K562 (cell line): ENCODE measurements around the gene ZNF837. TPM values are rescaled to one million over a fixed set of nuclear protein-coding genes. Genes with fewer than 3 reads are reported as not detected.

Experiments used
- CBFB ChIP-seq: sonication (generic); formaldehyde crosslinking; IDR thresholded peaks from 2 replicates; pipeline ENCODE4 v1.4.0; 2020; ENCODE audit warnings: mild to moderate bottlenecking, missing genetic modification reagents
- FOXK1 ChIP-seq: sonication (generic); formaldehyde crosslinking; IDR thresholded peaks from 2 replicates; pipeline ENCODE4 v1.8.0; 2022; ENCODE audit warnings: missing genetic modification reagents, mild to moderate bottlenecking, borderline replicate concordance
- TBL1XR1 ChIP-seq, 2 experiments: IDR thresholded peaks; 2 replicates each; pipeline ENCODE4 v1.6.1; 2012; ENCODE audit warnings: improper control_type of control experiment in 2 of 2, low read length in 2 of 2, mild to moderate bottlenecking in 1 of 2
- TCF3 ChIP-seq: sonication (generic); formaldehyde crosslinking; IDR thresholded peaks from 2 replicates; pipeline ENCODE4 v1.4.0; 2020; ENCODE audit warnings: mild to moderate bottlenecking, missing genetic modification reagents
- ZKSCAN1 ChIP-seq: fragments of 150-350 bp; IDR thresholded peaks from 2 replicates; pipeline ENCODE4 v1.6.1; 2016; ENCODE audit warnings: low read depth, low read length
- polyA plus RNA-seq, 8 experiments: library from polyadenylated mRNA; depleted of rRNA in 4 of 8; stranded (reverse) in 5 of 8; unstranded in 3 of 8; fragments of >200 nt; fragmentation: Nextera tagmentation in 2 of 8; fragmentation: Illumina TruSeq in 1 of 8; extraction: Ambion mirVana in 2 of 8; extraction: Trizol in 1 of 8; gene quantifications; 2 replicates each; pipeline versions ENCODE4 v1.2.1 to v1.2.3, GENCODE V29; 2011 to 2014; ENCODE audit warnings: inconsistent platforms in 1 of 8, missing spikeins in 1 of 8
- total RNA-seq, 7 experiments: library from RNA; depleted of rRNA in 6 of 7; stranded (reverse); fragments of >200 nt in 6 of 7; fragmentation: Illumina TruSeq in 2 of 7; extraction: Trizol in 2 of 7; gene quantifications; 2 replicates each; pipeline versions ENCODE4 v1.2.1 to v1.2.3, GENCODE V29; 2011 to 2021; ENCODE audit warnings: low replicate concordance in 1 of 7
- TF ChIP-seq, protein P1 (sequence below): fragments of 450-650 bp; IDR thresholded peaks from 2 replicates; pipeline ENCODE4 v1.6.1; 2016; ENCODE audit warnings: mild to moderate bottlenecking, moderate library complexity
- TF ChIP-seq, protein P2 (sequence below): sonication (generic); formaldehyde crosslinking; IDR thresholded peaks from 2 replicates; pipeline ENCODE4 v1.8.1; 2023; ENCODE audit warnings: mild to moderate bottlenecking, missing genetic modification reagents
- TF ChIP-seq, protein P3 (sequence below): fragments of 150-350 bp; IDR thresholded peaks from 2 replicates; pipeline ENCODE4 v1.6.1; 2014; ENCODE audit warnings: low read depth, mild to moderate bottlenecking, low read length, borderline replicate concordance

The ZNF837 gene
- total and polyA plus RNA-seq, 9 of the 15 experiments (the other 6 are each of a cell fraction or from before 2014, with no cell fraction given), result 0.11 to 2.1 (median 0.57) TPM; not detected in 4

DNA sequence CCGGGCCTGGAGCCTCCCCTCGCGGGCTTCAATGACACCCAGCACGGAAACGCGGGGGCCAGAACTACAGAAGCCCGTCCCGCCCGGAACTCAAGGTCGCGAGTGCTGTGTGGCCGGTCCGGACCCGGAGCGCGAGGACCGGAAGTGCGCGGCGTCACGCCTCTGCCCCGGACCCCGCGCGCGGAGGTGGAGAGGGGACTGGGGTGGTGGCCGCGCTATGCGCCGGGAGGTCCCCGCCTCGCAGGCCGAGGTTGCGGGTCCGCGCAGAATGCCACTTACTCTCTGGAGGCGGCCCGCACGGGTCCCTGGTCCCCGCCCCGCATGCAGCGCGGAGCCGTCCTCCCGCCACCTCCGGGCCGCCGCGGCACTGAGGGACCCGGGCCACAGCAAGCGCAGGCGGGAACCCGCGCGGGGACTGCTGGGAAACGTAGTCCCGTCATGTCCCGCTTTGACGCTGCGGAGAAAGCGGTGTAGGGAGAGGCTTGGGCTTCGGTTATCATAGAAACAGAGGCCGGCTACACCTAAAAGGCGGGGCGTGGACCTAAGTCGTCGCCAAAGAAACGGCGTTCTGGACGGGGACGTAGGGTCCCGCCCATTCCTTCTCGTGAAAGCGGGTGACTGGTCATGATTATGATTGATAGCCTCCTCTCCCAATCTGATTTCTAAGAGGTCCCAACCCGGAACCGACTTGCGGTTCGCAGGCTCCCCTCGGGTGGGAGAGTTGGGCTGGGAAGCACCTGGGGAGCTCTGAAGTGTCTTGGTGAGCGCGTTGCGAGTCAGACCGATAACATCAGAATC lies at the start of gene ZNF837 (continued):
- TF ChIP-seq, protein P1, sequence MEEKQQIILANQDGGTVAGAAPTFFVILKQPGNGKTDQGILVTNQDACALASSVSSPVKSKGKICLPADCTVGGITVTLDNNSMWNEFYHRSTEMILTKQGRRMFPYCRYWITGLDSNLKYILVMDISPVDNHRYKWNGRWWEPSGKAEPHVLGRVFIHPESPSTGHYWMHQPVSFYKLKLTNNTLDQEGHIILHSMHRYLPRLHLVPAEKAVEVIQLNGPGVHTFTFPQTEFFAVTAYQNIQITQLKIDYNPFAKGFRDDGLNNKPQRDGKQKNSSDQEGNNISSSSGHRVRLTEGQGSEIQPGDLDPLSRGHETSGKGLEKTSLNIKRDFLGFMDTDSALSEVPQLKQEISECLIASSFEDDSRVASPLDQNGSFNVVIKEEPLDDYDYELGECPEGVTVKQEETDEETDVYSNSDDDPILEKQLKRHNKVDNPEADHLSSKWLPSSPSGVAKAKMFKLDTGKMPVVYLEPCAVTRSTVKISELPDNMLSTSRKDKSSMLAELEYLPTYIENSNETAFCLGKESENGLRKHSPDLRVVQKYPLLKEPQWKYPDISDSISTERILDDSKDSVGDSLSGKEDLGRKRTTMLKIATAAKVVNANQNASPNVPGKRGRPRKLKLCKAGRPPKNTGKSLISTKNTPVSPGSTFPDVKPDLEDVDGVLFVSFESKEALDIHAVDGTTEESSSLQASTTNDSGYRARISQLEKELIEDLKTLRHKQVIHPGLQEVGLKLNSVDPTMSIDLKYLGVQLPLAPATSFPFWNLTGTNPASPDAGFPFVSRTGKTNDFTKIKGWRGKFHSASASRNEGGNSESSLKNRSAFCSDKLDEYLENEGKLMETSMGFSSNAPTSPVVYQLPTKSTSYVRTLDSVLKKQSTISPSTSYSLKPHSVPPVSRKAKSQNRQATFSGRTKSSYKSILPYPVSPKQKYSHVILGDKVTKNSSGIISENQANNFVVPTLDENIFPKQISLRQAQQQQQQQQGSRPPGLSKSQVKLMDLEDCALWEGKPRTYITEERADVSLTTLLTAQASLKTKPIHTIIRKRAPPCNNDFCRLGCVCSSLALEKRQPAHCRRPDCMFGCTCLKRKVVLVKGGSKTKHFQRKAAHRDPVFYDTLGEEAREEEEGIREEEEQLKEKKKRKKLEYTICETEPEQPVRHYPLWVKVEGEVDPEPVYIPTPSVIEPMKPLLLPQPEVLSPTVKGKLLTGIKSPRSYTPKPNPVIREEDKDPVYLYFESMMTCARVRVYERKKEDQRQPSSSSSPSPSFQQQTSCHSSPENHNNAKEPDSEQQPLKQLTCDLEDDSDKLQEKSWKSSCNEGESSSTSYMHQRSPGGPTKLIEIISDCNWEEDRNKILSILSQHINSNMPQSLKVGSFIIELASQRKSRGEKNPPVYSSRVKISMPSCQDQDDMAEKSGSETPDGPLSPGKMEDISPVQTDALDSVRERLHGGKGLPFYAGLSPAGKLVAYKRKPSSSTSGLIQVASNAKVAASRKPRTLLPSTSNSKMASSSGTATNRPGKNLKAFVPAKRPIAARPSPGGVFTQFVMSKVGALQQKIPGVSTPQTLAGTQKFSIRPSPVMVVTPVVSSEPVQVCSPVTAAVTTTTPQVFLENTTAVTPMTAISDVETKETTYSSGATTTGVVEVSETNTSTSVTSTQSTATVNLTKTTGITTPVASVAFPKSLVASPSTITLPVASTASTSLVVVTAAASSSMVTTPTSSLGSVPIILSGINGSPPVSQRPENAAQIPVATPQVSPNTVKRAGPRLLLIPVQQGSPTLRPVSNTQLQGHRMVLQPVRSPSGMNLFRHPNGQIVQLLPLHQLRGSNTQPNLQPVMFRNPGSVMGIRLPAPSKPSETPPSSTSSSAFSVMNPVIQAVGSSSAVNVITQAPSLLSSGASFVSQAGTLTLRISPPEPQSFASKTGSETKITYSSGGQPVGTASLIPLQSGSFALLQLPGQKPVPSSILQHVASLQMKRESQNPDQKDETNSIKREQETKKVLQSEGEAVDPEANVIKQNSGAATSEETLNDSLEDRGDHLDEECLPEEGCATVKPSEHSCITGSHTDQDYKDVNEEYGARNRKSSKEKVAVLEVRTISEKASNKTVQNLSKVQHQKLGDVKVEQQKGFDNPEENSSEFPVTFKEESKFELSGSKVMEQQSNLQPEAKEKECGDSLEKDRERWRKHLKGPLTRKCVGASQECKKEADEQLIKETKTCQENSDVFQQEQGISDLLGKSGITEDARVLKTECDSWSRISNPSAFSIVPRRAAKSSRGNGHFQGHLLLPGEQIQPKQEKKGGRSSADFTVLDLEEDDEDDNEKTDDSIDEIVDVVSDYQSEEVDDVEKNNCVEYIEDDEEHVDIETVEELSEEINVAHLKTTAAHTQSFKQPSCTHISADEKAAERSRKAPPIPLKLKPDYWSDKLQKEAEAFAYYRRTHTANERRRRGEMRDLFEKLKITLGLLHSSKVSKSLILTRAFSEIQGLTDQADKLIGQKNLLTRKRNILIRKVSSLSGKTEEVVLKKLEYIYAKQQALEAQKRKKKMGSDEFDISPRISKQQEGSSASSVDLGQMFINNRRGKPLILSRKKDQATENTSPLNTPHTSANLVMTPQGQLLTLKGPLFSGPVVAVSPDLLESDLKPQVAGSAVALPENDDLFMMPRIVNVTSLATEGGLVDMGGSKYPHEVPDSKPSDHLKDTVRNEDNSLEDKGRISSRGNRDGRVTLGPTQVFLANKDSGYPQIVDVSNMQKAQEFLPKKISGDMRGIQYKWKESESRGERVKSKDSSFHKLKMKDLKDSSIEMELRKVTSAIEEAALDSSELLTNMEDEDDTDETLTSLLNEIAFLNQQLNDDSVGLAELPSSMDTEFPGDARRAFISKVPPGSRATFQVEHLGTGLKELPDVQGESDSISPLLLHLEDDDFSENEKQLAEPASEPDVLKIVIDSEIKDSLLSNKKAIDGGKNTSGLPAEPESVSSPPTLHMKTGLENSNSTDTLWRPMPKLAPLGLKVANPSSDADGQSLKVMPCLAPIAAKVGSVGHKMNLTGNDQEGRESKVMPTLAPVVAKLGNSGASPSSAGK, result peak; percentile 83
- TF ChIP-seq TBL1XR1 (IDR thresholded peaks at IDR 0.05; ENCODE audit: low read length in 2 of 2), result 0 out of 4 replicates have a peak, but pooled peaks of 1 of the 2 experiments have one; percentile 68
- peak; percentile 77 for TF ChIP-seq ZKSCAN1
- TF ChIP-seq, protein P2, sequence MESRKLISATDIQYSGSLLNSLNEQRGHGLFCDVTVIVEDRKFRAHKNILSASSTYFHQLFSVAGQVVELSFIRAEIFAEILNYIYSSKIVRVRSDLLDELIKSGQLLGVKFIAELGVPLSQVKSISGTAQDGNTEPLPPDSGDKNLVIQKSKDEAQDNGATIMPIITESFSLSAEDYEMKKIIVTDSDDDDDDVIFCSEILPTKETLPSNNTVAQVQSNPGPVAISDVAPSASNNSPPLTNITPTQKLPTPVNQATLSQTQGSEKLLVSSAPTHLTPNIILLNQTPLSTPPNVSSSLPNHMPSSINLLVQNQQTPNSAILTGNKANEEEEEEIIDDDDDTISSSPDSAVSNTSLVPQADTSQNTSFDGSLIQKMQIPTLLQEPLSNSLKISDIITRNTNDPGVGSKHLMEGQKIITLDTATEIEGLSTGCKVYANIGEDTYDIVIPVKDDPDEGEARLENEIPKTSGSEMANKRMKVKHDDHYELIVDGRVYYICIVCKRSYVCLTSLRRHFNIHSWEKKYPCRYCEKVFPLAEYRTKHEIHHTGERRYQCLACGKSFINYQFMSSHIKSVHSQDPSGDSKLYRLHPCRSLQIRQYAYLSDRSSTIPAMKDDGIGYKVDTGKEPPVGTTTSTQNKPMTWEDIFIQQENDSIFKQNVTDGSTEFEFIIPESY (CRISPR knock-in tag), result peak; percentile 71; the same call in 1 of the 2 replicates
- TF ChIP-seq CBFB (CRISPR knock-in tag), result peak; percentile 68; the same call in 1 of the 2 replicates
- TF ChIP-seq FOXK1 (CRISPR knock-in tag), result no peak
- TF ChIP-seq TCF3 (CRISPR knock-in tag), result no peak; the same call in 1 of the 2 replicates
- TF ChIP-seq, protein P3, sequence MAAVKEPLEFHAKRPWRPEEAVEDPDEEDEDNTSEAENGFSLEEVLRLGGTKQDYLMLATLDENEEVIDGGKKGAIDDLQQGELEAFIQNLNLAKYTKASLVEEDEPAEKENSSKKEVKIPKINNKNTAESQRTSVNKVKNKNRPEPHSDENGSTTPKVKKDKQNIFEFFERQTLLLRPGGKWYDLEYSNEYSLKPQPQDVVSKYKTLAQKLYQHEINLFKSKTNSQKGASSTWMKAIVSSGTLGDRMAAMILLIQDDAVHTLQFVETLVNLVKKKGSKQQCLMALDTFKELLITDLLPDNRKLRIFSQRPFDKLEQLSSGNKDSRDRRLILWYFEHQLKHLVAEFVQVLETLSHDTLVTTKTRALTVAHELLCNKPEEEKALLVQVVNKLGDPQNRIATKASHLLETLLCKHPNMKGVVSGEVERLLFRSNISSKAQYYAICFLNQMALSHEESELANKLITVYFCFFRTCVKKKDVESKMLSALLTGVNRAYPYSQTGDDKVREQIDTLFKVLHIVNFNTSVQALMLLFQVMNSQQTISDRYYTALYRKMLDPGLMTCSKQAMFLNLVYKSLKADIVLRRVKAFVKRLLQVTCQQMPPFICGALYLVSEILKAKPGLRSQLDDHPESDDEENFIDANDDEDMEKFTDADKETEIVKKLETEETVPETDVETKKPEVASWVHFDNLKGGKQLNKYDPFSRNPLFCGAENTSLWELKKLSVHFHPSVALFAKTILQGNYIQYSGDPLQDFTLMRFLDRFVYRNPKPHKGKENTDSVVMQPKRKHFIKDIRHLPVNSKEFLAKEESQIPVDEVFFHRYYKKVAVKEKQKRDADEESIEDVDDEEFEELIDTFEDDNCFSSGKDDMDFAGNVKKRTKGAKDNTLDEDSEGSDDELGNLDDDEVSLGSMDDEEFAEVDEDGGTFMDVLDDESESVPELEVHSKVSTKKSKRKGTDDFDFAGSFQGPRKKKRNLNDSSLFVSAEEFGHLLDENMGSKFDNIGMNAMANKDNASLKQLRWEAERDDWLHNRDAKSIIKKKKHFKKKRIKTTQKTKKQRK, result peak; percentile 54; the same call in 1 of the 2 replicates
